SKM-1 (cell line): ENCODE data around the gene LRRC2.
"Not testable (repeated sequence)": the region's sequence is repeated elsewhere in the genome, so short reads cannot be mapped to it uniquely, and the experiment has no call there.

Source experiments
- DNase-seq: peaks from one replicate; lab custom pipeline; 2025; ENCODE audit not compliant: unreplicated experiment; lab: John Stamatoyannopoulos, UW

LRRC2 gene

DNA sequence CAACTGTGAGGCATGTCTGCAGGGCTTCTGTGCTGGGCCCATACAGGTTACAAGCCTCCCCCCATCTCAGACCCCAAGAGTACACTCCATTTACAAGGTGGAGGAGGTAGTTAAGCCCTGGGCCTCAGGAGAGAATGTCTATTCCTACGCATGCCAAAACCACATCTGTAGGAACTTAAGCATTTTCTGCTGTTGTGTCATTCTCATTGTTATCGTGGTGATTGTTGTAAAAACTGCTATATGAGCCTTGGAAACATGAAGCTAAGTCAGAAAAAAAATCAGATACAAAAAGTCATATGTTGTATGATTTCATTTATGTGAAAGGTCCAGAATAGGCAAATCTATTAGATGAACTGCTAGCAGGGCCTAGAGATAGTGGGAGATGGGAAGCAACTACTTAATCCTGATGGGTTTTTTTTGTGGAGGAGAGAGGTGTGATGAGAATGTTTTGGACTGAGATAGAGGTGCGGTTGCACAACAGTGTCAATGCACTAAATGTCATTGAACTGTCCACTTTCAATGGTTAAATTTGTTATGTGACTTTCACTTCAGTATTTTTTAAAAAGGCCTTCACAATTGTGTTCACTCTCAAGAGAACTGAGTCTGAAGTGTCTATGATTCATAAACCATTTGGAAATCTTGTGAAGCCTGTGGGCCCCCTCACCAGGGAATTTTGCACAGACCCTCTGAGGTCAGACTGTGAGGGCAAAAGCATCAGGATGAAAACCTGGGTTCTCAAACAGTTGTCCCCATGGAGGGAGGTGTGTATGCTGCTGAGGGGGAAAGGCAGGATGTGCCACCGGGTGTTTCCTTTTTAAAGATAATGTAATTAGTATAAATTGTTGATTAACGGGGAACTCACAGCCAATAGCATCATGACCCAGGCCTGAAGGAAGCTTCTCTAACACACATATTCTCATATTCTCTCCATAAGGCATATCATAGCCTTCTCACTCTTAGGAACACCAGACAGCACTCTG is 65.2 kb downstream of the LRRC2 start:
- DNase-seq: no peak

DNA sequence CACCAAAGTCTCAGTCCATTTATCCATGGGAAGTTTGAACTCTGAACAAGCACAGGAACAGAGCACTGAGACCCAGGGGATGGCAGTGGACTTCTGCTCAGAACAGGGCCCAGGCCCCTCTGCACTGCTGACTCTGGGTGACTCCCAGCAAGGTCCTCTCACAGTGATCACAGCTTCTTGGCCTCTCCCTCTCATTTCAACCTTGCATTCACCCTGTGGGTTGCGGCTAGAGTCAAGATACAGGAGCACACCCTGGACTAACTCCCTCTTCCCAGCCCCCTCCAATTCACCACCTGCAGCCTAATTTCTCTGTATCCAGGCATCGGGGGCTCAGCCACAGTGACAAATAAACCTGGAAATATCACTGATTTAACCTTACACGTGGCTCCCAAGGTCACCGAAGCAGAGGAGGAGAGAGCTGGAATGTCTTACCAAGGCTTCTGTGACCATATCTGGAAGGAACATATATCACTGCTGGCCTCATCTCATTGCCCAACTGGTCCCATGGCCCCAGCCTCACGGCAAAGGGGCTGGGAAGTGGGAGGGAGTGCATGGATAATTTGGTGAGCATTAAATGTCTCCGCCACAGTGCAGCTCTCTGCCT is 67.1 kb downstream of the LRRC2 start:
- DNase-seq: no peak

- DNase-seq: no peak
Measured at GRCh38 chr3:46497556-46498265, 68.4 kb downstream of the LRRC2 start, which contains the start of gene RTP3. Gene RTP3, plus strand, starts transcription at chr3:46497976. Its CDS starts 87 bp downstream, at chr3:46498063.

DNA sequence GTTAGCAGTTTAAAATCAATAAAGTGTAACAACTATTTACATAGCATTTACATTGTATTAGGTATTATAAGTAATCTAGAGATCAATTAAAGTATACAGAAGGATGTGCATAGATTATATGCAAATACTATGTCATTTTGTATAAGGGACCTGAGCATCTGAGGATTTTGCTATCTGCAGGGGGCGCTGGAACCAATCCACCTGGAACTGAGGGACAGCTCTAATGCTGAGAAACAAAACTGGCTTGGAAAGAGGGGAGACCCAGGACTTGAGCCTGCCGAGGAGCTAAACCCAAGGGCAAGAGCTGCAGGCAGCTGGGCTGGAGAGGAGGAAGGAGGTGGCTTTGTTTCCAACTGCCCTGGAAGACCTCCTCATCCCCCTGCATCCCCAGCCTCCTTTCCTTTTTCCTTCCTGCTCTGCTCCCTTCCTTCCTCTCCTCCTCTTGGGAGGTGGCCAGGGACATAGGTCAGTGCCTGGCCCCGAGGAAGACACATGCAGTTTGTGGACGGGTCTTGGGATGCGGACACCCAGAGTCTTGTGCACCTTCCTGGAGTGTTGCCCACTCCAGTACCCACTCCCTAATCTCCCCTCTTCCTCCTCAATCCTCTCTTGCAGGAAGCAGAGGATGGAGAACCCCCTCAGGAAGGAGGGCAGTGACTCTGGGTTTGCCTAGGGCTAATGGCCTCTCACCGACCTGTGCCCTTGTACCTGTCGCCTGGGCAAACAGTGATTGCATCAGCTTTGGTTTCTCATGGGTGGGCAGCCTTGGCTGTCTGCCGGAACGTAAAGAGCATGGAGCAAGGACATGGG is 69.2 kb downstream of the LRRC2 start:
- peak; percentile 19 for DNase-seq

DNA sequence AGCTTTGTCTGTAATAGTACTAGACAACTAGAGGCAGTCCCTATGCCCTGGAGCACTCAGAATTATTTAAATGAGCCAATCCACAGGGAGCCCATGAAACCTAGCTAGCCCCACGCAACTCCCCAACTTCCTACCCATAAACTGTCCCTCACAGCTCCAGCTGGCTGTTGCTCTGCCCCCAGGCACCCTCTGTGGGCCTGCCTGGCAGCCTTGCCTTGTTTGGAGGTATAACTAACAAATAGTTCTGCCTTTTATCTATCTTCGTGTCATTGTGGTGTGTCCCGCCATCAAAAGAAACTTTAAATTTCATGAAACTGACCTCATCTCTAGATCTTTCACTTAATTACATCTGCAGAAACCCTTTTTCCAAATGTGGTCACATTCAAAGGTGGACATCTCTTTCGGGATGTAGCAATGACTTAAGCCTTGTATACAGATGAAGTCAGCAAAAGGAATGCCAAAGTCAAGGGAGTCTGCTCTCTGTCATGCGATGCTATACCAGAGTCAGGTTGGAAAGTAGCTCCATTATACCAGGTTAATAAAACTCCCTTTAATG is 70.1 kb downstream of the LRRC2 start:
- no peak for DNase-seq

DNA sequence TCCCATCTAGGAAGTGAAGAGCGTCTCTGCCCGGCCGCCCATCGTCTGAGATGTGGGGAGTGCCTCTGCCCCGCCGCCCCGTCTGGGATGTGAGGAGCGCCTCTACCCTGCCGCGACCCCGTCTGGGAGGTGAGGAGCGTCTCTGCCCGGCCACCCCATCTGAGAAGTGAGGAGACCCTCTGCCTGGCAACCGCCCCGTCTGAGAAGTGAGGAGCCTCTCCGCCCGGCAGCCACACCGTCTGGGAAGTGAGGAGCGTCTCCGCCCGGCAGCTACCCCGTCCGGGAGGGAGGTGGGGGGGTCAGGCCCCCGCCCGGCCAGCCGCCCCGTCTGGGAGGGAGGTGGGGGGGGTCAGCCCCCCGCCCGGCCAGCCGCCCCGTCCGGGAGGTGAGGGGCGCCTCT is 71.6 kb downstream of the LRRC2 start:
- DNase-seq: not testable (repeated sequence)

DNA sequence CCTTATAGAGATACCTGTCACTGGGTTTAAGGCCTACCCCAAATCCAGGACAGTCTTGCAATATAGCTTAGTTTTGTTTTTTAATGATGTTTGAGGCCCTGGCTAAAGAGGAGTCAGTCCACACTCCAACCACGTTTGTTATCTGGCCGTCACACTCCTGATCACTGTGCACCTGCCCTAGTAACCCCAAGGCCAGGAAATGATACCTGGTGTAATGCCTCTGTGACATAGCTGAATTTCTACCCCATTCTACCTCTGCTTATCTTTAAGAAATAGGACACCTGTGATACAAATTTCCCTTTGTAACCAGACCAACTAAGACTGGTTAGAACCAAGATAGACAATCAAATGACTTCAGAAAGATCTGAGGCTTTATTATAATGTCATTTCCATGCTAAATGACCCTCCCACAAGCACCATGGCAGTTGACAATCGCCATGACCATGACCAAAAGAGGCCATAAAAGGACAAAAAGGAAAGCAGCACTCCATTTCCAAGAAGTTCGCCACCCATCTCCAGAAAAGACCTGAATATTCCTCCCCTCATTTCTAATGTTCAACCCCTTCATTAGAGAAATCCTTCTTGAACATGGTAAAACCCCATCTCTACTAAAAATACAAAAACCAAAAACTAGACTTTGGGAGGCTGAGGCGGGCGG is 73.1 kb downstream of the LRRC2 start:
- no peak for DNase-seq

GRCh38 chr3:46491089-46492070 is 74.7 kb downstream of the LRRC2 start:
- no peak for DNase-seq

DNA sequence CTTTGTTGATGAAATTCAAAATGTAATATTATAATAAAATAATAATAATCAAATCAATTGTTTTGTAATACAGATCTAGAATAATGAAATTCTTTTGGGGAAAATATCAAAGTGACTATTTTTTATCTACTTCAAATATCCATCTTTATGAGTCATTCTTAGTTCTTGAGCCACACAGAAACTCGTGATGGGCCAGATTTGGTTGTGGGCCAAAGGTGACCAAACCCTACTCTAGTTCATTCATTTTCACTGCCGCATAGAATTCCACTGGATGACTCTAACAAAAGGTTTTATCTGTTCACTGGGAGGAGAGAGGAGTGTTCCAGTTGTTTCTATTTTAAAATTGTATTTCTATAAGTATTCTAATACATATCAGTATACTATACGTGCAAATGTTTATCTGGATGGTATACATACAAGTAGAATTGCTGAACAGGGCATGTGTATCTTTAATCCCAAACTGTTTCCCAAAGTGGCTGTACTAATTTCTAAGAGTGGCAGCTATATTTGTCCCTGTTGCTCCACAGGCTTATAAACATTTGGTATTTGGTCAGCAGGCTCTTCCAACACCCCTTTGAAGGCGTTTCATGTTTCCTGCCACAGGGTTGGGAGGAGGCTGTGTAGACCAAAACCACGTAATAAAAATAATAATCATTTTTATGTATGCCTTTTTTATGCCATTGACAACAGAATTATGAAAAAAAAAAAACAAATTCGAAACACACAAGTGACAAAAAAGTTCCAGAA is 75.6 kb downstream of the LRRC2 start:
- no peak for DNase-seq

- DNase-seq: no peak
Measured at GRCh38 chr3:46489875-46490274, 76.2 kb downstream of the LRRC2 start.

- DNase-seq: no peak
Measured at GRCh38 chr3:46489381-46489780, 76.7 kb downstream of the LRRC2 start.

DNA sequence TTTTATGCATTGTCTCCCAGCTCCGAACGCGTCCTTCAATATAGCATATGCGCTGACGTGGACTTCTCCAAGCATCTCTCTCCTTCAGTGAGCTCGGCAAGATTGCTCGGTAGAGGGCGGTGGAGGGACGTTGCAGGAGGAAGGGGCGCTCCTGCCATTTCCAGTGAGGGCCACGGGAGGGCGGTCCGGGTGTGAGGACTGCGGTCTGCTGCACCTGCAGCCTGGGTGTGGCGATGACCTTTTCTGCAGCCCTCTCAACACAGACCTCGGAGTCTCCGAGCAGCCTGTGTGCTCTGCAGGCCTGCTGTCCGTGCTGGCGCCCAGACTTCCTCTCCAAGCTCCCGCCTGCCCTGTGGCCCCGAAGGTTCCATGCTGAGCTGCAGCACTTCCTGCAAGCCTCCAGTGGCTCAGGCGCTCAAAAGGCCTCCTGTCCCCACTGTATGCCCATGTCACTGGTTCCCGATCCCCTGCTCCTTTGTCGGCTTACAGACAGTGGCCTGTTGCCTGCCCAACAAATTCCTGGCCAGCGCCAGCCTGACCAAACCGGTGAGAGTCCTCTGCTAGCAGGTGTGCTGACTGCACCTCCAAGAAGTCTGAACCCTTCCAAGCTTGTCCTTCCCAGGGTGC is 77.3 kb downstream of the LRRC2 start:
- DNase-seq: peak; percentile 89

GRCh38 chr3:46485779-46486175 is 80.3 kb downstream of the LRRC2 start:
- no peak for DNase-seq

- DNase-seq: no peak
Measured at GRCh38 chr3:46484911-46485778, 81.0 kb downstream of the LRRC2 start.

DNA sequence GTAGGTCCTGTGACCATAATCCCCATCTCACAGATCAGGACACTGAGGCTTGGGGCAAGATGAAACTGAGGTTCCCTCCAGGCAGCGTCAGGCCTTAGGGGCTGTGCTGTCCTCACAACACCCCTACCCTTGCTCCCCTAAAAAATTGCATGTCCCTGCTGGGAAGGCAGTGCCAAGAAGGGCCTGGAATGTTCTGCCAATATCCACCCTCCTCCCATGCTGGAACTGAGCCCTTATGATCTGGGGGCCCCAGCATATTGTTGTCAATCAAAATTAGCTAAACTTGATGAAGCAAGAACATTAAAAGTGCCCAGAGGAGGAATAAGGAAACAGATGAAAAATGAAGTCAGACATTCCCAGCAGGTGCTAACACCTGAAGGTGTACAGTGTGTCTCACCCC is 81.7 kb downstream of the LRRC2 start:
- no peak for DNase-seq

- no peak for DNase-seq
Measured at GRCh38 chr3:46483825-46484224, 82.3 kb downstream of the LRRC2 start.
